Activated T-helper 2 cell treated with anti-CD3 and anti-CD28 coated beads, Interferon-gamma antibody, Interleukin-2, Interleukin-4, amounts not matched to agents 10 μg/mL and 5 μg/mL and 100 μg/mL, durations not matched to agents 14 hours and 24 hours and 36 hours (primary cell): ENCODE results near the gene VEPH1. TPM values are rescaled to one million over a fixed set of nuclear protein-coding genes. Genes with fewer than 3 reads are reported as not detected.

Experiments
- DNase-seq: peaks from one replicate; pipeline ENCODE4 v3.0.0; 2021; ENCODE audit warnings: low spot score
- H3K27ac Mint-ChIP-seq: one replicate; pipeline ENCODE4 v1.8.0; 2021; ENCODE audit warnings: mixed read lengths
- H3K27me3 Mint-ChIP-seq: one replicate; pipeline ENCODE4 v1.8.0; 2021; ENCODE audit warnings: low read depth, mixed read lengths
- H3K36me3 Mint-ChIP-seq: one replicate; pipeline ENCODE4 v1.8.0; 2021; ENCODE audit warnings: low read depth, mixed read lengths
- H3K4me1 Mint-ChIP-seq: one replicate; pipeline ENCODE4 v1.8.0; 2021; ENCODE audit warnings: low read depth, mixed read lengths
- H3K4me3 Mint-ChIP-seq: one replicate; pipeline ENCODE4 v1.8.0; 2021; ENCODE audit warnings: low read depth, mild to moderate bottlenecking, moderate library complexity, mixed read lengths
- H3K9me3 Mint-ChIP-seq: one replicate; pipeline ENCODE4 v1.8.0; 2021; ENCODE audit warnings: mixed read lengths
- intact Hi-C: fragments of 100-400 bp; cut with micrococcal nuclease; formaldehyde crosslinking; loops from one replicate; pipeline ENCODE4 v1.15.1; 2023
- total RNA-seq: library from RNA; stranded (reverse); gene quantifications from 2 replicates; pipeline ENCODE4 v1.2.3, GENCODE V29; 2022

Gene VEPH1
- total RNA-seq, 1 donor from 2014 or later, result not detected

- intact Hi-C loops, result loop anchor here (1.0 kb wide), 1 partner anchor 40 kb away; no protein-coding TSS in a partner anchor
- no peaks in the 10 kb centered on the region for H3K36me3 Mint-ChIP-seq
- no peaks in the 10 kb centered on the region for H3K9me3 Mint-ChIP-seq
- H3K4me3 Mint-ChIP-seq, result no peak overlapping the region
- no peak for DNase-seq
- H3K4me1 Mint-ChIP-seq, result no peaks in the 10 kb centered on the region
- H3K27ac Mint-ChIP-seq, result no peak overlapping the region
- peaks cover 8% of the 10 kb centered on the region for H3K27me3 Mint-ChIP-seq
Observed at GRCh38 chr3:157532529-157533297, 29.5 kb upstream of the VEPH1 start.

GRCh38 chr3:157531771-157532170 is 28.6 kb upstream of the VEPH1 start:
- Mint-ChIP-seq H3K27ac (no peak overlapping the region), H3K4me3 (no peak overlapping the region), H3K36me3 (no peaks in the 10 kb centered on the region), H3K4me1 (no peaks in the 10 kb centered on the region), H3K27me3 (peaks cover 8% of the 10 kb centered on the region), H3K9me3 (no peaks in the 10 kb centered on the region)
- no peak for DNase-seq
- intact Hi-C loops, result loop anchor here (1.0 kb wide), 1 partner anchor 41 kb away; no protein-coding TSS in a partner anchor

GRCh38 chr3:157531301-157531660 is 28.1 kb upstream of the VEPH1 start:
- intact Hi-C loops, result no loop called here
- peaks cover 4% of the 10 kb centered on the region for H3K27me3 Mint-ChIP-seq

GRCh38 chr3:157530637-157531300 is 27.6 kb upstream of the VEPH1 start:
- H3K27ac Mint-ChIP-seq, result no peak overlapping the region
- DNase-seq, result no peak
- H3K9me3 Mint-ChIP-seq, result no peaks in the 10 kb centered on the region
- no peaks in the 10 kb centered on the region for H3K27me3 Mint-ChIP-seq
- H3K4me1 Mint-ChIP-seq, result no peaks in the 10 kb centered on the region
- H3K36me3 Mint-ChIP-seq, result no peaks in the 10 kb centered on the region
- intact Hi-C loops, result no loop called here
- H3K4me3 Mint-ChIP-seq, result no peak overlapping the region

More at GRCh38 chr3:157531301-157531660, 28.1 kb upstream of the VEPH1 start:
- Mint-ChIP-seq H3K36me3 (no peaks in the 10 kb centered on the region), H3K4me1 (no peaks in the 10 kb centered on the region), H3K9me3 (no peaks in the 10 kb centered on the region), H3K27ac (no peak overlapping the region), H3K4me3 (no peak overlapping the region)
- DNase-seq, result no peak

- H3K4me3 Mint-ChIP-seq, result no peak overlapping the region
- no peaks in the 10 kb centered on the region for H3K36me3 Mint-ChIP-seq
- intact Hi-C loops, result no loop called here
- no peaks in the 10 kb centered on the region for H3K27me3 Mint-ChIP-seq
- no peaks in the 10 kb centered on the region for H3K9me3 Mint-ChIP-seq
- DNase-seq, result no peak
- H3K4me1 Mint-ChIP-seq, result no peaks in the 10 kb centered on the region
- no peak overlapping the region for H3K27ac Mint-ChIP-seq
Observed at GRCh38 chr3:157529751-157530150, 26.5 kb upstream of the VEPH1 start.

- H3K27me3 Mint-ChIP-seq, result no peaks in the 10 kb centered on the region
- DNase-seq, result no peak
- no peaks in the 10 kb centered on the region for H3K9me3 Mint-ChIP-seq
- no peaks in the 10 kb centered on the region for H3K4me1 Mint-ChIP-seq
- no peaks in the 10 kb centered on the region for H3K36me3 Mint-ChIP-seq
- H3K27ac Mint-ChIP-seq, result no peak overlapping the region
- H3K4me3 Mint-ChIP-seq, result no peak overlapping the region
- intact Hi-C loops, result no loop called here
Observed at GRCh38 chr3:157529085-157529484, 25.9 kb upstream of the VEPH1 start.

- Mint-ChIP-seq H3K4me1 (no peaks in the 10 kb centered on the region), H3K36me3 (no peaks in the 10 kb centered on the region), H3K27ac (no peak overlapping the region), H3K9me3 (no peaks in the 10 kb centered on the region), H3K4me3 (no peak overlapping the region), H3K27me3 (no peaks in the 10 kb centered on the region)
- intact Hi-C loops, result no loop called here
- DNase-seq, result no peak
Observed at GRCh38 chr3:157527131-157527881, 24.1 kb upstream of the VEPH1 start.

GRCh38 chr3:157526036-157526435 is 22.8 kb upstream of the VEPH1 start:
- Mint-ChIP-seq H3K4me1 (no peaks in the 10 kb centered on the region), H3K27ac (no peak overlapping the region), H3K9me3 (no peaks in the 10 kb centered on the region), H3K4me3 (no peak overlapping the region), H3K36me3 (no peaks in the 10 kb centered on the region), H3K27me3 (no peaks in the 10 kb centered on the region)
- intact Hi-C loops, result no loop called here
- DNase-seq, result no peak

GRCh38 chr3:157523814-157524213 is 20.6 kb upstream of the VEPH1 start:
- intact Hi-C loops, result no loop called here
- H3K27me3 Mint-ChIP-seq, result no peaks in the 10 kb centered on the region
- H3K9me3 Mint-ChIP-seq, result no peaks in the 10 kb centered on the region
- no peak overlapping the region for H3K4me3 Mint-ChIP-seq
- H3K36me3 Mint-ChIP-seq, result no peaks in the 10 kb centered on the region
- no peak for DNase-seq
- H3K27ac Mint-ChIP-seq, result no peak overlapping the region
- no peaks in the 10 kb centered on the region for H3K4me1 Mint-ChIP-seq

- intact Hi-C loops, result no loop called here
- Mint-ChIP-seq H3K9me3 (no peaks in the 10 kb centered on the region), H3K36me3 (no peaks in the 10 kb centered on the region), H3K4me3 (no peak overlapping the region), H3K27me3 (no peaks in the 10 kb centered on the region), H3K27ac (no peak overlapping the region), H3K4me1 (no peaks in the 10 kb centered on the region)
- DNase-seq, result no peak
Observed at GRCh38 chr3:157522648-157523047, 19.4 kb upstream of the VEPH1 start.

- no peaks in the 10 kb centered on the region for H3K36me3 Mint-ChIP-seq
- no peak overlapping the region for H3K4me3 Mint-ChIP-seq
- no peaks in the 10 kb centered on the region for H3K9me3 Mint-ChIP-seq
- H3K27me3 Mint-ChIP-seq, result no peaks in the 10 kb centered on the region
- no peak overlapping the region for H3K27ac Mint-ChIP-seq
- DNase-seq, result no peak
- no peaks in the 10 kb centered on the region for H3K4me1 Mint-ChIP-seq
- intact Hi-C loops, result no loop called here
Observed at GRCh38 chr3:157520485-157521150, 17.4 kb upstream of the VEPH1 start.

- intact Hi-C loops, result no loop called here
- Mint-ChIP-seq H3K27me3 (no peaks in the 10 kb centered on the region), H3K27ac (no peak overlapping the region), H3K4me3 (no peak overlapping the region), H3K9me3 (no peaks in the 10 kb centered on the region), H3K36me3 (no peaks in the 10 kb centered on the region), H3K4me1 (no peaks in the 10 kb centered on the region)
- DNase-seq, result no peak
Observed at GRCh38 chr3:157518881-157519280, 15.7 kb upstream of the VEPH1 start.
